Lung microvascular endothelial cell (primary cell): ENCODE measurements around the gene DIPK1B. TPM values are rescaled to one million over a fixed set of nuclear protein-coding genes. Genes with fewer than 3 reads are reported as not detected.

Experiments used
- DNase-seq, 2 donors: peaks; one replicate each; pipeline versions ENCODE4 v3.0.0 to v3.0.0-alpha.2; 2010; ENCODE audit warnings: low read depth in 2 of 2
- total RNA-seq: library from RNA; depleted of rRNA; stranded (reverse); fragments of >200 nt; gene quantifications from 2 replicates; pipeline ENCODE4 v1.2.1, GENCODE V29; 2014

DIPK1B gene
- total RNA-seq, 1 donor from 2014 or later = 64.7 TPM

GRCh38 chr9:136686794-136687711 lies 25.3 kb upstream of the DIPK1B start, which contains the start of gene AGPAT2:
TSS of gene AGPAT2 (minus strand) at chr9:136687457. CDS start at chr9:136687357, 100 bp downstream.
- DNase-seq = peak; percentile 53 to 68

- DNase-seq = no peak
These were observed 24.6 kb upstream of the DIPK1B start for GRCh38 chr9:136687721-136688223.

GRCh38 chr9:136688274-136689107 lies 23.9 kb upstream of the DIPK1B start:
- no peak for DNase-seq

- no peak for DNase-seq
These were observed 23.3 kb upstream of the DIPK1B start for GRCh38 chr9:136689108-136689460.

GRCh38 chr9:136690104-136690805 lies 22.1 kb upstream of the DIPK1B start:
- no peak for DNase-seq

GRCh38 chr9:136690806-136691261 lies 21.5 kb upstream of the DIPK1B start:
- DNase-seq = peak in 1 of 2 donors; percentile 34

- no peak for DNase-seq
These were observed 20.8 kb upstream of the DIPK1B start for GRCh38 chr9:136691316-136692184.

- DNase-seq = peak in 1 of 2 donors; percentile 24
These were observed 19.9 kb upstream of the DIPK1B start for GRCh38 chr9:136692185-136693134.

- peak in 1 of 2 donors; percentile 47 for DNase-seq
These were observed 19.3 kb upstream of the DIPK1B start for GRCh38 chr9:136693135-136693489.

GRCh38 chr9:136693490-136694162 lies 18.7 kb upstream of the DIPK1B start:
- peak in 1 of 2 donors; percentile 46 for DNase-seq

GRCh38 chr9:136694163-136694871 lies 18.1 kb upstream of the DIPK1B start:
- peak; percentile 62 to 77 for DNase-seq

- no peak for DNase-seq
These were observed 17.5 kb upstream of the DIPK1B start for GRCh38 chr9:136694872-136695247.

GRCh38 chr9:136695435-136695895 lies 16.9 kb upstream of the DIPK1B start:
- peak in 1 of 2 donors; percentile 41 for DNase-seq

- DNase-seq = no peak
These were observed 16.4 kb upstream of the DIPK1B start for GRCh38 chr9:136695955-136696354.

GRCh38 chr9:136696502-136696901 lies 15.9 kb upstream of the DIPK1B start:
- no peak for DNase-seq

- no peak for DNase-seq
These were observed 15.1 kb upstream of the DIPK1B start for GRCh38 chr9:136697146-136697820.

- DNase-seq = no peak
These were observed 14.4 kb upstream of the DIPK1B start for GRCh38 chr9:136697821-136698526.
